DOHH2 (cell line): Measurements from ENCODE around the gene PPM1J.
"Not testable (repeated sequence)": the region's sequence is repeated elsewhere in the genome, so short reads cannot be mapped to it uniquely, and the experiment has no call there.

Experiments used
- H3F3A ChIP-seq: fragments of 200-600 bp; sonication (generic), shearing (Covaris generic); 2 replicates; pipeline ENCODE4 v1.6.0; 2016; ENCODE audit warnings: antibody characterized with exemption, mild to moderate bottlenecking; ENCODE audit not compliant: control insufficient read depth, insufficient read depth
- H3K27ac ChIP-seq: fragments of 200-600 bp; sonication (generic); 2 replicates; pipeline ENCODE4 v1.5.1; 2014; ENCODE audit warnings: low read depth, mild to moderate bottlenecking, low read length, moderate library complexity
- H3K27me3 ChIP-seq: fragments of 200-600 bp; sonication (generic); 2 replicates; pipeline ENCODE4 v1.6.1; 2014; ENCODE audit warnings: mild to moderate bottlenecking, low read length, mixed read lengths; ENCODE audit not compliant: control insufficient read depth
- H3K36me3 ChIP-seq: fragments of 200-600 bp; sonication (generic); 2 replicates; pipeline ENCODE4 v1.6.1; 2014; ENCODE audit warnings: mild to moderate bottlenecking, low read length, moderate library complexity, mixed read lengths; ENCODE audit not compliant: control insufficient read depth
- H3K4me1 ChIP-seq: fragments of 200-600 bp; sonication (generic); 2 replicates; pipeline ENCODE4 v1.6.1; 2014; ENCODE audit warnings: mild to moderate bottlenecking, low read length, mixed read lengths; ENCODE audit not compliant: control insufficient read depth
- H3K4me2 ChIP-seq: fragments of 200-600 bp; sonication (generic); 2 replicates; pipeline ENCODE4 v1.6.0; 2014; ENCODE audit warnings: mild to moderate bottlenecking, low read length, moderate library complexity
- H3K4me3 ChIP-seq: fragments of 200-600 bp; sonication (generic); 2 replicates; pipeline ENCODE4 v1.5.1; 2014; ENCODE audit warnings: mild to moderate bottlenecking, low read length, mixed read lengths
- H3K79me2 ChIP-seq: fragments of 200-600 bp; sonication (generic); 2 replicates; pipeline ENCODE4 v1.6.1; 2014; ENCODE audit warnings: mild to moderate bottlenecking, low read length, mixed read lengths; ENCODE audit not compliant: control insufficient read depth
- H3K9me2 ChIP-seq: fragments of 200-600 bp; sonication (generic); replicated peaks from 2 replicates; pipeline ENCODE4 v1.6.1; 2014; ENCODE audit warnings: mild to moderate bottlenecking, low read length, mixed read lengths; ENCODE audit not compliant: control insufficient read depth
- H3K9me3 ChIP-seq: fragments of 200-600 bp; sonication (generic); 2 replicates; pipeline ENCODE4 v1.6.1; 2014; ENCODE audit warnings: antibody characterized with exemption, low read length, mixed read lengths; ENCODE audit not compliant: control insufficient read depth, insufficient read depth
- H4K20me1 ChIP-seq: fragments of 200-600 bp; sonication (generic); 2 replicates; pipeline ENCODE4 v1.6.0; 2014; ENCODE audit warnings: low read depth, mild to moderate bottlenecking, antibody characterized with exemption, low read length, moderate library complexity; ENCODE audit not compliant: control insufficient read depth, insufficient read depth
- CTCF ChIP-seq: fragments of 200-600 bp; sonication (generic); IDR thresholded peaks from one replicate; pipeline ENCODE4 v1.5.1; 2014; ENCODE audit warnings: antibody characterized with exemption, mild to moderate bottlenecking, low read depth, low read length; ENCODE audit not compliant: poor library complexity, severe bottlenecking
- EZH2phosphoT487 ChIP-seq: fragments of 200-600 bp; sonication (generic); IDR thresholded peaks from 2 replicates; pipeline ENCODE4 v1.6.1; 2017; ENCODE audit warnings: borderline replicate concordance, mild to moderate bottlenecking, antibody characterized with exemption, low read length, moderate library complexity, mixed read lengths

PPM1J gene

DNA sequence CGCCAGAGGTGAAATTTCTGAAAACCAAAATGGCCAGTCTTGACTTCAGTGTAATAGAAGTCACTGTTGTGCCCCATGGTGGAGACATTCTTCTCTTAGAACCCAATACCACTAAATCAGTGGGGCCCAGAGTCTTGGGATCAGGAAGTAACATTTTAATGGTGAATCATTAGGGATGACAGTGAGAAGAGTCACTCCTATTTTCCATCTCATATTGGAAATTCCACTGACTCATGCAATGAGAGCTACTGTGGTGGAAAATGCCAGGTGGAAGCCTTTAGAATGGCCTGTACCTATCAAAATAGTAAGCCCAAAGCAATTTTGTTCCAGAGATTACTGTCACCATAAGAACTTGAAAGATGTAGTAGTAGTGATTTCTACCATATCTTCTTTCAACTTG is 20.6 kb upstream of the PPM1J start:
- H3K27ac ChIP-seq = no peak overlapping the region
- no peak overlapping the region for H3K4me3 ChIP-seq
- H3F3A ChIP-seq = no peaks in the 10 kb centered on the region
- no peaks in the 10 kb centered on the region for H3K36me3 ChIP-seq
- H4K20me1 ChIP-seq = no peaks in the 10 kb centered on the region
- peaks cover 24% of the 10 kb centered on the region for H3K4me1 ChIP-seq
- peaks cover 24% of the 10 kb centered on the region for H3K27me3 ChIP-seq
- H3K79me2 ChIP-seq = no peaks in the 10 kb centered on the region
- H3K9me2 ChIP-seq = no peaks in the 10 kb centered on the region
- no peak for TF ChIP-seq EZH2phosphoT487
- TF ChIP-seq CTCF = no peak
- H3K9me3 ChIP-seq = no peaks in the 10 kb centered on the region
- no peak overlapping the region for H3K4me2 ChIP-seq

- no peaks in the 10 kb centered on the region for H3F3A ChIP-seq
- no peaks in the 10 kb centered on the region for H3K36me3 ChIP-seq
- TF ChIP-seq CTCF (no peak), EZH2phosphoT487 (no peak)
- H3K79me2 ChIP-seq = no peaks in the 10 kb centered on the region
- no peaks in the 10 kb centered on the region for H4K20me1 ChIP-seq
- no peak overlapping the region for H3K4me2 ChIP-seq
- H3K27me3 ChIP-seq = peaks cover 6% of the 10 kb centered on the region
- H3K4me1 ChIP-seq = peaks cover 35% of the 10 kb centered on the region
- no peak overlapping the region for H3K4me3 ChIP-seq
- no peaks in the 10 kb centered on the region for H3K9me3 ChIP-seq
- H3K9me2 ChIP-seq = no peaks in the 10 kb centered on the region
- H3K27ac ChIP-seq = no peak overlapping the region
Measured at GRCh38 chr1:112731451-112731850, 16.3 kb upstream of the PPM1J start.

- Histone ChIP-seq H3K27me3 (peaks cover 6% of the 10 kb centered on the region), H3K4me2 (no peak overlapping the region), H3K4me1 (peaks cover 35% of the 10 kb centered on the region), H3K4me3 (no peak overlapping the region), H3K36me3 (no peaks in the 10 kb centered on the region), H3K9me3 (no peaks in the 10 kb centered on the region), H3K79me2 (no peaks in the 10 kb centered on the region), H4K20me1 (no peaks in the 10 kb centered on the region), H3F3A (no peaks in the 10 kb centered on the region), H3K9me2 (no peaks in the 10 kb centered on the region), H3K27ac (no peak overlapping the region)
- TF ChIP-seq CTCF = no peak
- no peak for TF ChIP-seq EZH2phosphoT487
Measured at GRCh38 chr1:112729909-112730308, 14.8 kb upstream of the PPM1J start.

- H3K27me3 ChIP-seq, H3K79me2 ChIP-seq, H3K4me3 ChIP-seq, H3K4me2 ChIP-seq, H3K9me2 ChIP-seq, H4K20me1 ChIP-seq, H3K9me3 ChIP-seq, H3K36me3 ChIP-seq, H3K27ac ChIP-seq, H3F3A ChIP-seq: not testable (repeated sequence)
- peaks cover 35% of the 10 kb centered on the region for H3K4me1 ChIP-seq
Measured at GRCh38 chr1:112729011-112729410, 13.9 kb upstream of the PPM1J start.

- H3F3A ChIP-seq, H3K4me3 ChIP-seq, H3K27me3 ChIP-seq, H3K27ac ChIP-seq, H3K9me3 ChIP-seq, H3K79me2 ChIP-seq, H3K36me3 ChIP-seq, H4K20me1 ChIP-seq, H3K4me2 ChIP-seq, H3K9me2 ChIP-seq: not testable (repeated sequence)
- peaks cover 35% of the 10 kb centered on the region for H3K4me1 ChIP-seq
Measured at GRCh38 chr1:112728306-112728971, 13.3 kb upstream of the PPM1J start.
